ENCODE measurements around the gene CHRNA4.

The CHRNA4 gene

DNA sequence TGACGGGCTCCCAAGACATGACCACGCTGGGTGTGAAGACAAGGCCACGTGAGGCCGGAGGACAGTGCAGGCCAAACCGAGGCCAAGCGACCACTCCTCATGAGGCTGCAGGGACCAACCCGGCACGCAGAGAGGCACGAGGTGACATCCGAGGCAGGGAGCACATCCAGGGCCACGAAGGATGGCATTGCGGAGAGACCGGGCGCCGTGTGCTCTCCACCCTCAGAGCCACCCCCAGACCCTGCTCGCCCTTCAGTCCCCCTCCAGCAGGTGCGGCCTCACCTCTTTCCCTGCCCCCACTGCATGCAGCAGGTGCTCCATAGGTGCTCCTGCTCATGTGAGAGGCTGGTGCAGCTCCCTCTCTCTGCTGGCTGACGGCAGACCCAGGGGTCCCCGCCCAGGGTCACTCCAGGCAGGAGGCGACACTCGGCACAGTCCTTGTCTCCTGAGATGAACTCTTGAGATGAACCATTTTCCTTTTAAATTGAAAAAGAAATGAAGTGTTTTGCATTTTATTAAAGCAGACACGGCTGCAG lies 33.8 kb upstream of the CHRNA4 start:
- H3K4me3 ChIP-seq (ENCODE audit: low read depth, low read length) = no peak overlapping the region
- no peaks in the 10 kb centered on the region for H3K27me3 ChIP-seq (ENCODE audit: control insufficient read depth, insufficient read depth, low read length)

DNA sequence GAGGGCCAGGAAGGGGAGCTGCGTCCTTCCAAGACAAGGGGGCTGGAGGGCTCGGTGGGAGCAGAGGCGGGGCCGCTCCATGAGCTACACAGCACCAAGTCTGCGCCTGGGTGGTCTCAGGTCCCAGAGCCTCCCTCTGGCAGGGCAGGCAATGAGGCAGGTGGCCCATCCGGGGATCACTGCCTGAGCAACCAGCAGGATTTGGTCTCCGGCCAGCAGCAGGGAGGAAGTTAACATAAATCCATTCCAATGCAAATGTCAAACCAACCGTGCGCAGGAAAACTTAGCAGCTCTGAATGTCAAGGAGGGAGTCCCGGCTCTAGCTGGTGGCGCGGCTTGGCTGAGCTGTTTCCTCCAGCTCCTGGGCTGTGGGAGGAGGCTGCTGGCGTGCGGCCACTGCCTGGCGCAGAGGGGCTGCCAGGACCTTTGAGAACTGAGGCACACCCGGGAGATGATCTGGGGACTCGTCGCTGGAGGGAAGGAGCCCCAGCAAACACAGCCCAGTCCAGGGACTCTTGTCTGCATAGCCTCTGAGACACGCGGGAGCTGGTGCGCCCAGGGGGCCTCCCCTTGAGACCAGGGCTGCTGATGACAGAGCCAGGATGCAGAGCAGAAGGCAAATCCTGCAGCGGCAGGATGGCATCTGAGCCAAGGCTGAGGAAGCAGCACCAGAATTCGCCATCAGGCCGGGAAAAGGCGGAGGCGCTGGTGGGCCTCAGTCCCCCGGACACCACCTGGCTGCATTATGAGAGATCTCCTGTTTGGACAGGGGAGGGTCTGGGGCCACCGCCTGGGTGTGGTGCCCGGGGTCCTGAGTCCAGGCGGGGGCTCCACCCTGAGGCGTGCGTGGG lies 33.1 kb upstream of the CHRNA4 start:
- H3K9me3 ChIP-seq (ENCODE audit: control insufficient read depth, insufficient read depth, low read length) = no peaks in the 10 kb centered on the region
- no peaks in the 10 kb centered on the region for H3K36me3 ChIP-seq (ENCODE audit: control insufficient read depth, insufficient read depth, low read length)
- peak overlapping the region; percentile 13 for H3K4me3 ChIP-seq (ENCODE audit: low read depth, low read length)
- H3K9ac ChIP-seq (ENCODE audit: low read depth, low read length) = peak overlapping the region; percentile 37
- H3K27me3 ChIP-seq (ENCODE audit: control insufficient read depth, insufficient read depth, low read length) = no peaks in the 10 kb centered on the region
- peaks cover 4% of the 10 kb centered on the region for H3K4me1 ChIP-seq (ENCODE audit: control insufficient read depth, insufficient read depth, low read length)

More for the DNA sequence above, 33.8 kb upstream of the CHRNA4 start:
- Histone ChIP-seq H3K36me3 (ENCODE audit: control insufficient read depth, insufficient read depth, low read length) (no peaks in the 10 kb centered on the region), H3K4me1 (ENCODE audit: control insufficient read depth, insufficient read depth, low read length) (peaks cover 4% of the 10 kb centered on the region), H3K9ac (ENCODE audit: low read depth, low read length) (no peak overlapping the region), H3K9me3 (ENCODE audit: control insufficient read depth, insufficient read depth, low read length) (no peaks in the 10 kb centered on the region)

DNA sequence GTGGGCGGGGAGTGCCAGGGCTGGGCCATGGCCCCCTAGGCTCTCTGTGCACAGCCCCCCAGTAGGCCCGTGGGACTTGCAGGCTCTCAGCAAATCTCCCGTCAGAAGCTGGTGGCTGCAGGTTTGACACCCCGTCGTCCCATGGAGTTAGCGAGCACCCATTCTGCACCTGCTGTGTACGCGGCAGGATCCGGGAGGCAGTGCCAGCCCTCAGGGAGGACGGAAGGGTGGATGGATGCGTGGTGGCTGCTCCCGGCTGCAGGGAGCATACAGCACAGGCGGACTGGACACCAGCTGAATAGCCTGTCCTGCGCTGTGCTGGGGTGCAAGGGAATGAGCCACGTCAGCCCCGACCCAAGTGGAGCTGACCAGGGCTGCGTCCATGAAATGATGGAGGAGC lies 32.4 kb upstream of the CHRNA4 start:
- Histone ChIP-seq H3K9ac (ENCODE audit: low read depth, low read length) (no peak overlapping the region), H3K4me1 (ENCODE audit: control insufficient read depth, insufficient read depth, low read length) (peaks cover 4% of the 10 kb centered on the region), H3K4me3 (ENCODE audit: low read depth, low read length) (no peak overlapping the region), H3K27me3 (ENCODE audit: control insufficient read depth, insufficient read depth, low read length) (no peaks in the 10 kb centered on the region), H3K9me3 (ENCODE audit: control insufficient read depth, insufficient read depth, low read length) (no peaks in the 10 kb centered on the region), H3K36me3 (ENCODE audit: control insufficient read depth, insufficient read depth, low read length) (no peaks in the 10 kb centered on the region)

DNA sequence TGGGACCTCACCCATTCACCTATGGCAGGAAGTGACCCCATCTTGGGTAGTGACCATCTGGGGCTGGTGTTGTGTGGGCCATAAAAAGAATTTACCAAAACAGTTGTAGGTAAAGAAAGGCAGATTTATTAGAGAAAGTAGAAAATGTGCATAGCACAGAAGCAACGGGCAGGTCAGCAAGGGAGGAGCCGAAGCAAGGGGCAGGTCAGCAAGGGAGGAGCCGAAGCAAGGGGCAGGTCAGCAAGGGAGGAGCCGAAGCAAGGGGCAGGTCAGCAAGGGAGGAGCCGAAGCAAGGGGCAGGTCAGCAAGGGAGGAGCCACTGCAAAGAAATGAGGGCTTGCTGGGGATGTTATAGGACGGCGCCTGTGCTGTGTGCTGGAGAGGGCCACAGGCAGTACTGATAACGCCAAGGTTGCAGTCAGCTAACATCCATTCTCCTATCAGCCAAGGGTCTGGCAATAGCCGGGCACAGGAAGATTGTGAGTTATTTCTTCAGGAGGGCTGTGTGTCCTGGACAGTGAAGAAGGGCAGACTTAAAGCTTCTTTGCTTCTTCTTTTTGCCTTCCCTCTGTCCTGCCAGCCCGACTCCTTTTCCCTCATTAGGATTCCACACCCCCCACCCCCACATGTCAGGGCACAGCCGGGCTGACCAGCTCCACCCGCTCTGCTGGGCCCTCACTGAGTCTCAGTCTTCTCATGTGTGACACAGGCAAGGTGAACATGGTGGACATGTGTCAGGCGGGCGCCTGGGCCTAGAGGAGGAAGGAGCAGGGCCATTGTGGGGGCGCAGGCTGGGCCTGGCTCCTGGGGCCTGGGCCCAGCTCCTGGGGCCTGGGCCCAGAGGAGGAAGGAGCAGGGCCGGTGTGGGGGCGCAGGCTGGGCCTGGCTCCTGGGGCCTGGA lies 31.6 kb upstream of the CHRNA4 start:
- Histone ChIP-seq H3K4me1 (ENCODE audit: control insufficient read depth, insufficient read depth, low read length) (peaks cover 4% of the 10 kb centered on the region), H3K4me3 (ENCODE audit: low read depth, low read length) (no peak overlapping the region), H3K36me3 (ENCODE audit: control insufficient read depth, insufficient read depth, low read length) (no peaks in the 10 kb centered on the region), H3K9me3 (ENCODE audit: control insufficient read depth, insufficient read depth, low read length) (no peaks in the 10 kb centered on the region), H3K9ac (ENCODE audit: low read depth, low read length) (no peak overlapping the region), H3K27me3 (ENCODE audit: control insufficient read depth, insufficient read depth, low read length) (no peaks in the 10 kb centered on the region)

DNA sequence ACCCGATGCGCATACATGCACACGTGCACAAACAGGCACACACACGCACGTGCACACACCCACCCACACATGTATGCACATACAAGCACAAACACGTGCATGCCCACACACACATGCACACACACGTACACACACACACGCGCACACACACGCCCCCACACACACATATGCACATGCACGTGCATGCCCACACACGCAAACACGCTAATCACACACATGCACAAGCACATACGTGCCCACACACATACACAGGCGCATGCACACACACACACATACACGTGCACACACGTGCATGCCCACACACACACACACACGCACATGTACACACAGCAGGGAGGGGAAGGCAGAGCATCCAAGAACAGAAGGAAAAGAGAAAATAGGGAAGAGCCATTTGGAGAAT lies 26.8 kb upstream of the CHRNA4 start:
- H3K36me3 ChIP-seq (ENCODE audit: control insufficient read depth, insufficient read depth, low read length) = no peaks in the 10 kb centered on the region
- H3K9ac ChIP-seq (ENCODE audit: low read depth, low read length) = no peak overlapping the region
- no peaks in the 10 kb centered on the region for H3K27me3 ChIP-seq (ENCODE audit: control insufficient read depth, insufficient read depth, low read length)
- H3K4me3 ChIP-seq (ENCODE audit: low read depth, low read length) = no peak overlapping the region
- H3K9me3 ChIP-seq (ENCODE audit: control insufficient read depth, insufficient read depth, low read length) = peaks cover 4% of the 10 kb centered on the region
- H3K4me1 ChIP-seq (ENCODE audit: control insufficient read depth, insufficient read depth, low read length) = no peaks in the 10 kb centered on the region

DNA sequence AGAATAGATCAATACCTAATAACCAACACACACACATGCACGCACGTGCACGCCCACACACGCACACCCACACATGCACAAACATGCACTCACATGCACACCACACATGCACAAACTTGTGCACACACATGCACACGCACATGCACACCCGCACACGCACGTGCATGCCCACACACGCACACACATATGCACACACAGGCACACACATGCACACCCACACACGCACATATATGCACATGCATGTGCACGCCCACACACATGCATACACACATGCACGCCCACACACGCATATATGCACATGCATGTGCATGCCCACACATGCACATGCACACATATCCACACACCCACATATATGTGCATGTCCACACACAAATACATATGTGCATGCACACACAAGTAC lies 26.2 kb upstream of the CHRNA4 start:
- H3K27me3 ChIP-seq (ENCODE audit: control insufficient read depth, insufficient read depth, low read length) = no peaks in the 10 kb centered on the region
- H3K4me3 ChIP-seq (ENCODE audit: low read depth, low read length) = no peak overlapping the region
- H3K4me1 ChIP-seq (ENCODE audit: control insufficient read depth, insufficient read depth, low read length) = no peaks in the 10 kb centered on the region
- peaks cover 4% of the 10 kb centered on the region for H3K9me3 ChIP-seq (ENCODE audit: control insufficient read depth, insufficient read depth, low read length)
- no peak overlapping the region for H3K9ac ChIP-seq (ENCODE audit: low read depth, low read length)
- no peaks in the 10 kb centered on the region for H3K36me3 ChIP-seq (ENCODE audit: control insufficient read depth, insufficient read depth, low read length)

DNA sequence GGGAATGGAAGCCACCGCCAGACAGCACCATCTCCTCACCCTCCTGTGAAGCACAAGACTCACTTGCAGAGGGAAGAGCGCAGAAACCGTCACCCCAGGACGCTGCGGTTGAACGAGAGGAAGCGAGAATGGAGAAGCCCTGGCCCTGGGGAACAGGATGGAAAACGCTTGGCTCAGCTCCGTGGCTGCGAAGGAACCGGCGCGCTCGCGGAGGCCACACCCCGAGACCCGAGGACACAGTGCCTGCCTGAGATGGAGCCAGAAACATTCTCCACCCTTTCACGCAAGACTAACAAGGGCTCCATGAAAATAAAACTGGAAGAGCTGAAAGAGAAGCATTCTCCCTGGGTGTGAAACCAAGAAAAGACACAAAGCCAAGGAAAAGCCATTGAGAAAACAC lies 25.3 kb upstream of the CHRNA4 start:
- Histone ChIP-seq H3K9ac (ENCODE audit: low read depth, low read length) (no peak overlapping the region), H3K36me3 (ENCODE audit: control insufficient read depth, insufficient read depth, low read length) (no peaks in the 10 kb centered on the region), H3K9me3 (ENCODE audit: control insufficient read depth, insufficient read depth, low read length) (peaks cover 4% of the 10 kb centered on the region), H3K4me3 (ENCODE audit: low read depth, low read length) (no peak overlapping the region), H3K27me3 (ENCODE audit: control insufficient read depth, insufficient read depth, low read length) (no peaks in the 10 kb centered on the region), H3K4me1 (ENCODE audit: control insufficient read depth, insufficient read depth, low read length) (no peaks in the 10 kb centered on the region)

DNA sequence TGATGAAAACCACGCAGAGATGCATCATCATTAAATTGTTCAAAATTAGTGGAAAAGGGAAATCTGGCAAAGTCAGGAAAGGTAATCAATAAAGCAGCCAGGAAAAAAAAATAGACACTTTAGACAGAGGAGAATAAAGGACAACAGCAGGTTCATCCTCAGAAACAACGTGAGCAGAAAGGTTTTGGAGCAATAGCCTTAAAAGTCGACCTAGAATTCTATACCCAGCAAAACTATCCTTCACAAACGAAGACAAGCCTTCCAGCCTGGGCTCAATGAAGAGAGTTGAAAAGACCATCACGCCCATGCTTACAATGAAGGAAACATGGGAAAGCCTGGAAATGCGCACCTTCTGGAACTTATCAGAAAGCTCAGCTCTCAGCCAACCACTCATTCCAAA lies 24.7 kb upstream of the CHRNA4 start:
- Histone ChIP-seq H3K9ac (ENCODE audit: low read depth, low read length) (no peak overlapping the region), H3K4me1 (ENCODE audit: control insufficient read depth, insufficient read depth, low read length) (no peaks in the 10 kb centered on the region), H3K9me3 (ENCODE audit: control insufficient read depth, insufficient read depth, low read length) (peaks cover 4% of the 10 kb centered on the region), H3K36me3 (ENCODE audit: control insufficient read depth, insufficient read depth, low read length) (no peaks in the 10 kb centered on the region), H3K27me3 (ENCODE audit: control insufficient read depth, insufficient read depth, low read length) (no peaks in the 10 kb centered on the region), H3K4me3 (ENCODE audit: low read depth, low read length) (no peak overlapping the region)

DNA sequence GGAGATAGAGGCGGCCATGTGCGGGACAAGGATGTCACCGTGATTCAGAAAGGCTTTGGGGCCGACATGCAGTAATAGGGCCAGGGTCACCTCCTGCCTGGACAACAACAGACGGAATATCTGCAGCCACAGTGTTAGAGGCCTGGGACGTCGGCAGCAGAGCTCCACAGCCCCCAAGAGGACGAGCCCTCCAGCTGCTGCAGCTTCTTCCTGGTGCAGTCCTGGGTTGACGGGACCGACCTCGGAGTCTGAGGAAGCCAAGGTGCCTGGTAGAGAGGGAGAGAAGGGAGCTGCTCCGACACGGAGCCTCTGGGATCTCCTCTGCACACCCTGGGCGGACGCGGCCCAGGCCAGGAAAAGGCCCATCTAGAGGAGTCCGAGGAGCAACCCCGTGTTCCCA lies 23.2 kb upstream of the CHRNA4 start:
- Histone ChIP-seq H3K4me3 (ENCODE audit: low read depth, low read length) (no peak overlapping the region), H3K4me1 (ENCODE audit: control insufficient read depth, insufficient read depth, low read length) (no peaks in the 10 kb centered on the region), H3K9me3 (ENCODE audit: control insufficient read depth, insufficient read depth, low read length) (peaks cover 4% of the 10 kb centered on the region), H3K36me3 (ENCODE audit: control insufficient read depth, insufficient read depth, low read length) (no peaks in the 10 kb centered on the region), H3K27me3 (ENCODE audit: control insufficient read depth, insufficient read depth, low read length) (no peaks in the 10 kb centered on the region), H3K9ac (ENCODE audit: low read depth, low read length) (no peak overlapping the region)

DNA sequence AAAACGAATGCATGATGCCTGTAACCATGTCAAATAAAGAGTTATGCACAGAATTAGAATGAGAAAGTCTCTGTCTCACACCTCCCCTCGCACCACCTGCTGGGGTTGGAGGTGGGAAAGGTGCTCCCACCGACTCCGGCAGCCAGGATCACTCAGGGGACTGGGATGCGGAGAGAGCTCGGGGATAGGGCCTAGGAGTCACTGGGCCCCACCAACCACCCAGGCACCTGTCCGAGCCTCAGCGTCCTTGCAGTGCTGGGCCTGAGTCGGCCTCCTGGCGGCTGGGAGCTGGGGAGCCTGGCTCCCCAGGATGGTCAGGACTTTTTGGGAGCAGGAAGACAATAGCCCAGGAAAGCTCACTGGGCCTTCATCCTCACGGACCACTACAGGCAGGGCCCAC lies 22.4 kb upstream of the CHRNA4 start:
- no peaks in the 10 kb centered on the region for H3K36me3 ChIP-seq (ENCODE audit: control insufficient read depth, insufficient read depth, low read length)
- no peak overlapping the region for H3K4me3 ChIP-seq (ENCODE audit: low read depth, low read length)
- H3K27me3 ChIP-seq (ENCODE audit: control insufficient read depth, insufficient read depth, low read length) = no peaks in the 10 kb centered on the region
- H3K4me1 ChIP-seq (ENCODE audit: control insufficient read depth, insufficient read depth, low read length) = no peaks in the 10 kb centered on the region
- peaks cover 4% of the 10 kb centered on the region for H3K9me3 ChIP-seq (ENCODE audit: control insufficient read depth, insufficient read depth, low read length)
- no peak overlapping the region for H3K9ac ChIP-seq (ENCODE audit: low read depth, low read length)

DNA sequence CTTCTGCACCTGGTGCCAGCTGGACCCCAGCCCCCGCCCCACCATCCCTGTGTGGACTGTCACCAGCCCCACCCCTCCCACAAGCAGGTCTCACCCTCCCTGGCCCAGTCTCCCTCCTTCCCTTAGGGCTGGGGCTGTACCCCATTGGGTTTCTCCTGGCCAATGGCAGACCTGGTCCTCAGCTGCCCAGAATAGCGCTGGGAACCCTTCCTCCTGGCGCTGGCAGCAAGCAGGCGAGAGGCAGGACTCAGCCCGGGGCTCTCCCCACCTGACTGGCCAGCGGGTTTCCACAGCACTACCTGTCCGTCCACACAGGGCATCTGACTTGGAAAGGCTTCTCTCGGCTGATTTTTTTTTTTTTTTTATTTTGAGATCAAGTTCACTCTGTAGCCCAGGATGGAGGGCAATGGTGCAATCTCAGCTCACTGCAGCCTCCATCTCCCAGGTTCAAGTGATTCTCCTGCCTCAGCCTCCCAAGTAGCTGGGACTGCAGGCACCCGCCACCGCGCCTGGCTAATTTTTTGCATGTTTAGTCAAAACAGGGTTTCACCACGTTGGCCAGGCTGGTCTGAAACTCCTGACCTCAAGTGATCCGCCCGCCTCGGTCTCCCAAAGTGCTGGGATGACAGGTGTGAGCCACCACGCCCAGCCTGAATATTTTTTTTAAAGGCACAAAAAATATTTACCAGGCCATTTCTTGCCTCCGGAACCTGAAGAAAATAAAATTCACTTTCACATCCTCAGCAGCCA lies 21.6 kb upstream of the CHRNA4 start:
- Histone ChIP-seq H3K4me3 (ENCODE audit: low read depth, low read length) (no peak overlapping the region), H3K27me3 (ENCODE audit: control insufficient read depth, insufficient read depth, low read length) (no peaks in the 10 kb centered on the region), H3K4me1 (ENCODE audit: control insufficient read depth, insufficient read depth, low read length) (no peaks in the 10 kb centered on the region), H3K36me3 (ENCODE audit: control insufficient read depth, insufficient read depth, low read length) (no peaks in the 10 kb centered on the region), H3K9me3 (ENCODE audit: control insufficient read depth, insufficient read depth, low read length) (peaks cover 4% of the 10 kb centered on the region), H3K9ac (ENCODE audit: low read depth, low read length) (no peak overlapping the region)
